ENCODE measurements around the gene SLC26A8.

DNA sequence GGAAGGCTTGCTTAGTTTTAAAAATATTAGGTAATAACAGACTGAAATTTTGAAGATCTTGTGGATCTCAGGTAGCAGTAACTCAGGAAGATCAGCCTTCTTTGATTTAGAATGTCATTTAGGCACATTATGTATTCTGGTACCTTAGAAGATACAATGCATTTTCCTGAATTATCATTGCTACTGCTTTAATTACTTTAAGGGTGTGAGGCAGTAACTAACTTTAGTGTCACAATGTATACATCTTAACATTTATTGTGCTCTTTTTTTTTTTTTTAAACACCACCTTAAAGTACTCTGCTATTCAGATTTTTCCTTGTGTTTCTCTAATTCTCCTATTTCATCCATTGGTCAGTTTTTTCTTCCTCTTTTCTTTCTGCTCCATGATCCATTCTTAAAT, 16.5 kb upstream of the SLC26A8 start:
- TF ChIP-seq POLR2AphosphoS5 (IDR thresholded peaks at IDR 0.05) (no peak), EP300 (IDR thresholded peaks at IDR 0.05) (no peak)

Measured in esophagus muscularis mucosa (tissue), 3 donors.